SK-N-MC (cell line): ENCODE data around the gene NAT9.

Source experiments
- DNase-seq: peaks from one replicate; pipeline ENCODE4 v3.0.0-alpha.2; 2011; ENCODE audit warnings: low read depth, low spot score
- H3K27ac ChIP-seq: fragments of 200-600 bp; sonication (generic); 2 replicates; pipeline ENCODE4 v1.5.1; 2016; ENCODE audit warnings: mixed run types
- H3K36me3 ChIP-seq: fragments of 200-600 bp; sonication (generic); 2 replicates; pipeline ENCODE4 v1.6.1; 2017; ENCODE audit warnings: antibody characterized with exemption, low read length, mixed read lengths; ENCODE audit not compliant: insufficient read depth
- H3K4me3 ChIP-seq: fragments of 200-600 bp; sonication (generic); 2 replicates; pipeline ENCODE4 v1.5.1; 2016
- H3K9ac ChIP-seq: fragments of 200-600 bp; sonication (generic); 2 replicates; pipeline ENCODE4 v1.8.0; 2017; ENCODE audit warnings: mixed run types, mixed read lengths; ENCODE audit not compliant: insufficient read length
- H3K9me3 ChIP-seq: fragments of 200-600 bp; sonication (generic); 2 replicates; pipeline ENCODE4 v1.6.1; 2017; ENCODE audit warnings: low read depth, mild to moderate bottlenecking, antibody characterized with exemption, low read length, moderate library complexity, mixed read lengths
- EZH2 ChIP-seq: fragments of 200-600 bp; sonication (generic); IDR thresholded peaks from one replicate; pipeline ENCODE4 v1.6.1; 2017; ENCODE audit warnings: antibody characterized with exemption
- FOXP2 ChIP-seq: optimal IDR thresholded peaks from 2 replicates; pipeline ENCODE3; 2011; ENCODE audit warnings: mild to moderate bottlenecking, moderate library complexity; ENCODE audit not compliant: insufficient read depth; ENCODE audit errors: extremely low read length, control extremely low read depth
- POLR2AphosphoS5 ChIP-seq: IDR thresholded peaks from 2 replicates; pipeline ENCODE4 v1.6.1; 2012; ENCODE audit warnings: mild to moderate bottlenecking, low read depth, low read length, borderline replicate concordance

NAT9 gene, protein sequence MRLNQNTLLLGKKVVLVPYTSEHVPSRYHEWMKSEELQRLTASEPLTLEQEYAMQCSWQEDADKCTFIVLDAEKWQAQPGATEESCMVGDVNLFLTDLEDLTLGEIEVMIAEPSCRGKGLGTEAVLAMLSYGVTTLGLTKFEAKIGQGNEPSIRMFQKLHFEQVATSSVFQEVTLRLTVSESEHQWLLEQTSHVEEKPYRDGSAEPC

DNA sequence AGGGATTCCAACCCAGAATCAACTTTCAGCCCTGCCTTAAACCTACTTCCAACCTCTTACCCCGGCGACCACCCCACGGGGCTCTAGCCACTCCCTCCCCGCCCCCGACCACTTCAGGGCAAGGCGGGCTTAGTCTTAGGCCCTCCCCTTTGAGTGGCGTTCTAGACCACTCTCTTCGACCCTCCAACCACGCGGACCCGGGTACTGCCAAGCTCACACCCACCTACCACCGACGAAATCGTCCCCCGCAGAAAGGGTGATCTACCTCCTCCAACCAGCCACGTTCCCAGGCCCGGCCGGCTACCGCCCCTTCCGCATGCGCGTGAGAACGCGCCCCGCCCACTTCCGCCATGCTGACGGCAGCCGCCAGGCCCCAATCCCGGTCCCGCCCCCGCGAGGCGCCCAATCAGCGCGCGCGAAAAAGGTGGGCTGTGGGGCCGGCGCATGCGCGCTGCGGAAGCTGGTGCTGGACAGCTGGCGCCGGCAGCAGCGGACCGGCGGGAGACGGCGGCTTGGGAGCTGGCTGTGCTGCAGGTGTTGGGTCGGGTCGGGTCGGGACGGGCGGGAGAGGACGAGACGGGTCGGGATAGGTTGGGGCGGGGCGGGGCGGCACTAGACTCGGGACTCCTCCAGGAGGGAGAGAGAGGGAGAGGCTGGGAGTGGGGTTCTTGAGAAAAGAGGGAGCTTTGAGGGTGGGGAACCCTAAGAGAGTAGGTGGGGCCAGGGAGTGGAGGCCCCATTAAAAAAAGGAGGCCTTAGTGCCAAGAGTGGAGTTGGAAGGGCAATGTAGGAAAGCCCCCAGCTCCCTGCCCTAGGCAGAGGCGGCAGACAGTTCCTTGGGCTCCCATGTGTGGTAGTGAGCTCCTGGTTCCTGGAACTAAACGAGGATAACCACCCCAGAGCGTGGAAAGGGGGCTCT, at the start of gene NAT9:
TSS of gene NAT9 (minus strand) at position 302 of the 919 bp plus-strand sequence. CDS start 647 bp downstream, outside the sequence.
- Histone ChIP-seq H3K4me3 (peak within 1 kb of the TSS; percentile 82), H3K36me3 (peaks cover 25% of the 10 kb centered on the region; the same call in 1 of the 2 replicates), H3K27ac (peak within 1 kb of the TSS; percentile 42), H3K9me3 (no peaks in the 10 kb centered on the region), H3K9ac (peak within 1 kb of the TSS; percentile 84)
- TF ChIP-seq FOXP2 (no peak), POLR2AphosphoS5 (peak; percentile 91), EZH2 (no peak)
- peak; percentile 52 for DNase-seq

DNA sequence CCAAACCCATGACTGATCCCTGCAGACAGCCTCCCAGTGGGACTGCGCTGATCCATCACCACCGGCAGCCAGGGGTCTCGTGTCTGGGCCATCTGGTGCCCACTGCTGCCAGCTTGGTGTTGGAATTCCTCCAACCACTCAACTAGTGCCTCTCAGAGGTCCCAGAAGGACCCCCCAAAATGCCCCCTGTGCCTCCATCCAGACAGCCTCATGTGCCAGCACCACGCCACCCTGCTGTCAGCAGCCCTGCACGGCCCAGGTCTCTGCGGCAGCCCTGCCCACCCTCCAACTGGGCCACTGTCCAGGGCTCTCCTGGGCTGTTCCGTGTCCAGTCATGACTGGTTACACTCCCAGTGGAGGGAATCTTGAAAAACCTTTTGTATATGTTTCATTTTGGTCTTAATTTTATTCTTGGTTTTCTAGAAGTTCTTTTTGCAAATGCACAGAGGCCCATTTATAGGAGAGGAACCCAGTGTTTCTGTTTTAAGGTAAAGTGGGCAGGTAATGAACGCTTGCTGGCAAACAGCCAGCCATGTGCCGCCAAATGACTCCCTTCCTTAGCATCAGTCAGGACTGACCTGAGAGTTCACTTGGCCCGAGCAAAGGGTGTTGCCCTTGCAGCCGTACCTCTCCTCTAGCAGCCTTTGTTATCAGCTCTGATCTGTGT, 48.9 kb upstream of the NAT9 start:
- H3K9me3 ChIP-seq: no peaks in the 10 kb centered on the region
- no peak for TF ChIP-seq FOXP2
- TF ChIP-seq EZH2: no peak
- no peak for TF ChIP-seq POLR2AphosphoS5
- H3K4me3 ChIP-seq: no peak overlapping the region
- no peak overlapping the region for H3K9ac ChIP-seq
- DNase-seq: no peak
- no peaks in the 10 kb centered on the region for H3K36me3 ChIP-seq
- no peak overlapping the region for H3K27ac ChIP-seq

DNA sequence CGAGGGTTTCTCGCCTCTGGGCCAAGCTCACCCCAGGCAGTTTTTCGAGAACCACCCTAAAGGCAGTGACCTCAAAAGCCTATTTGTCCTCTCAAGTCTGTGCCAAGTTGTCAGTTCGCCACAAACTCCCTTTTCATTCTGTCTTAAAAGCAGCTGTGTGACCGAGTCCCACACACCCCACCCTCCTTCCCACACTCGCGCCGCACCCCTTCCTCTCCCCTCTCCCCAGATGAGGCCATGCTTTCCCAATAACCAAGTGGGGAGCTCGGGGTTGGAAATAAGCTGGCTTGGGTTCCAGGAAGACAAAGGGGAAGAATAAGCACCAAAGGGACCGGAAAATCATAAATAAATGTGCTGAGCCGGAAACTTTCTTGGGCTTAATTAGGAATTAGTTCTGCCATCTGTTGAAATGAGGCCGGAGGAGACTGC, 46.8 kb upstream of the NAT9 start:
- 0 out of 2 replicates have a peak overlapping the region, but pooled peaks have one; percentile 16 for H3K27ac ChIP-seq
- DNase-seq: peak; percentile 22
- no peaks in the 10 kb centered on the region for H3K9me3 ChIP-seq
- no peaks in the 10 kb centered on the region for H3K36me3 ChIP-seq
- H3K9ac ChIP-seq: no peak overlapping the region
- peak overlapping the region; percentile 14 for H3K4me3 ChIP-seq
- TF ChIP-seq POLR2AphosphoS5 (peak; percentile 25; the same call in 1 of the 2 replicates), EZH2 (no peak)

DNA sequence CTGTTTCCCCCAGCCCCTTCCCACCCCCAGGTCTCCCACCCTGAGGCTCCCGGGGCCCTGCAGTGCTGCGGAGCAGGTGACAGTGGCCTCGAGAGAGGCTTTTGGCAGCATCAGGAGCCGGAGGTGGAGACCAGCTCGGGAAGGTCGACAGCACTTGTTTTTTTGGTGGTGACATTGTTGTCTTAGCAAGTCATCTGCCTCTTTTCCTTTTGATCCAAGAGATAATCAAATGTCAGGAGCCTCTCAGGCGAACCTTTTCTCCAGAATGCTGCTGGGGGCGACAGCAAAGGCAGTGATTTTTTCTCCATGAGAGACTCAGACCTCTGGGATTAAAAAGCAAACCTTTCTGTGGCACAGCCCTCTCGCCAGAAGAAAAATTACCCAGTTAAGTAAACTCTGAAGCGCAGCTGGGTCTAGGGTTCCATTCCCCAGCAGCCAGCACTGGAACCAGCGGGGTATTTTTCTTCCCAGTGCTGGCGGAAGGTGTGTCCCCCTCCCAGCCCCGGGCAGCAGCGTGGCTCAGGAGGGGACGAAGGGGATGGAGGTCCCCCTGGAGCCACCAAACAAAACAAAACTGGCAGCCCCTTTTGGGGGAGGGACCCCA, 46.3 kb upstream of the NAT9 start:
- TF ChIP-seq POLR2AphosphoS5 (no peak), FOXP2 (no peak), EZH2 (no peak)
- no peaks in the 10 kb centered on the region for H3K36me3 ChIP-seq
- H3K4me3 ChIP-seq: peak overlapping the region; percentile 14
- no peaks in the 10 kb centered on the region for H3K9me3 ChIP-seq
- 0 out of 2 replicates have a peak overlapping the region, but pooled peaks have one; percentile 16 for H3K27ac ChIP-seq
- H3K9ac ChIP-seq: no peak overlapping the region
- DNase-seq: no peak

DNA sequence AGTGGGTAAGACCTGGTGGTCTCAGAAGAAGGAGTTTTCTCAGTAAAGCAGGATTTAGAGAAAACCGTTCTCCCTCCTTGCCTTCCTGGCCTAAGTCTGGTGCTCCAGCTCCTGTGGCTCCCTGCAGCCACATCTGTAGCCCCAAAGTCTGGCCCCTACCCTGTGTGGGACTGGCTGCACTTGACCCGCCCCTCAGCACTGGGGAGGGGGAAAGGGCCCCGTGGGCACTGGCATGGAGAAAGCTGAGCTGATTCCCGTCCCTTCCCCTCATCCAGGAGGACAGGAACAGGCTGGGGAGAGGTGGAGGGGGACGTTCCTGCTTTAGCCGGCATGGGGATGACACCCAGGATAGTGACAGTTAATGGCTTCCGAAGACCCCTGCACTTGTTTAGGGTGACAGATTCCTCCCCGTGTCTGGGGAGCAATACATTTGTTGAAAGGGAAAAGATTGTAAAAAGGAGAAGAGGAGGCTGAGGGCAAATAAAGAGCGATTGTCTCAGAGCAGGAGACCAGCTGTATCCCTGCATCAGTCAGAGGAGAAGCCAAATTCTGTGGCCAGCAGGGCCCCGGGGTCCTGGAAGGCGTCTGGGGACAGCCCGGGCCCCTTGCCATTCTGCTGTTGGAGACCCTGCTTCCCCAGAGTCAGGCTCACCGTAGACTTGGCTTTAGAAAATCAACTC, 45.6 kb upstream of the NAT9 start:
- H3K36me3 ChIP-seq: no peaks in the 10 kb centered on the region
- DNase-seq: no peak
- TF ChIP-seq FOXP2: no peak
- TF ChIP-seq EZH2: no peak
- no peak overlapping the region for H3K27ac ChIP-seq
- H3K9me3 ChIP-seq: no peaks in the 10 kb centered on the region
- no peak overlapping the region for H3K4me3 ChIP-seq
- no peak overlapping the region for H3K9ac ChIP-seq

DNA sequence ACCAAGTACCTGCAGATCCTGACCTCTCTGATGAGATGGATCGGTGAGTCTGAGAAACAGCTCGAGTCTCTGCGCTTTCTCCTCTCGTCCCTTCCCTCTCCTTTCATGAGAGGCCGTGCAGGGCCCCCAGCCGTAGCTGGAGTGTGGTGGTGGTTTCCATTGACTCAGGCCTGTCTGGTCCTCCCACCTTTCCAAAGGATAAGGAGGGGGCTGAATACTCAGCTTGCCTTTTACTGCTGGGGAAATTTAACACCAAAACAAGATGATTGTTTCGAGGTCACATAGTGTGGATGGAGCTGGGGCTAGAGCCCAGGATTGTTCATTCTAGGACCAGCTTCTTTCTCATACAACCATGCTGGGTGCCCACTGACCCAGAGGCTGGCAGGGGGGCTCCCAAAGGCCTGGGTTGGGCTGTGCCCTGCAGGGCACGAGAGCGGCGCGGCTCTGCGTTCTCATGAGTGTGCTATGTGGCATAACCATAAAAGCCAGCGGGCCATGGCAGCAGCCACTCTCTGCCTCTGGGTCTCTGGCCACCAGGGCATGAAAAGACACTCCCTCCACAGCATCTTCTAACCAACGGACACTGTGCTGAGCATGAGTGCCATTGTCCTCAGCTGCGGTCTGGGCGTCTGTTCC, 43.8 kb upstream of the NAT9 start:
- Histone ChIP-seq H3K27ac (no peak overlapping the region), H3K9me3 (no peaks in the 10 kb centered on the region), H3K36me3 (no peaks in the 10 kb centered on the region), H3K4me3 (no peak overlapping the region), H3K9ac (no peak overlapping the region)
- no peak for DNase-seq
- TF ChIP-seq FOXP2 (no peak), EZH2 (no peak), POLR2AphosphoS5 (no peak)

DNA sequence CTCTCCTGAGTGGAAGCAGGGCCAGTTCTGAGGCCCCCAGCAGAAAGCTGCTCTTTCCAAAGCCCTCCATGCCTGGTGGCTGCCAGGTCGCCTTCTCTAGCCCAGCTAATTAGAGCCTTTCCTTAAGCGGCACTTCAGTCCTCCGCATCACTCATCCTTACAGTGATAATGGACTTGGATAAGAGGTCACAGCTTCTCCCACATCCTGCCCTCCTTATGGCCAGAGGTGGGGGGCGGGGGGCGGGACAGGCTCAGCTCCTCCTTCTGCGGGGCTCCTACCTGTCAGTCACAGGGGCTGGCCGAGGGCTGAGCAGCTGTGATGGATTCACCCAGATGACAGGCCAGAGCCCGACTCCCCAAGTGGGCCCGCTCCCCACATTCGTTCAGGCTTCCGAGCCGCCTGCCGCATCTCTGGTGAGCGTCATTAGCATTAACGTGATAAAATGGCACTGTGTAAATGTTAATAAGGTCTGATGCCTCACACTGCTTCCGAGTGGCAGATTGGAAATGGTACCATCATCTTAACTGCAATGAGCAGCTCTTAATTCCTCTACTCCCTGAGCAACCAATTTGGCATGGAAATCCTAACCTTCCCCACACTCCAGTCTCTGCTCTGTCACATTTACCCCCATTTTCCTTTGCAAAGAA, 42.3 kb upstream of the NAT9 start:
- DNase-seq: no peak
- Histone ChIP-seq H3K9me3 (no peaks in the 10 kb centered on the region), H3K4me3 (no peak overlapping the region), H3K27ac (no peak overlapping the region), H3K36me3 (no peaks in the 10 kb centered on the region), H3K9ac (no peak overlapping the region)
- TF ChIP-seq POLR2AphosphoS5 (no peak), FOXP2 (no peak), EZH2 (no peak)
